MG63 (cell line): ENCODE results near the gene TMEM176A. TPM values are rescaled to one million over a fixed set of nuclear protein-coding genes. Genes with fewer than 3 reads are reported as not detected.
"Not testable (repeated sequence)": the region's sequence is repeated elsewhere in the genome, so short reads cannot be mapped to it uniquely, and the experiment has no call there.

ENCODE experiments used
- DNase-seq: peaks from one replicate; pipeline ENCODE4 v3.0.0-alpha.2; 2020
- H3K27me3 ChIP-seq: fragments of 250-450 bp; sonication (Bioruptor Pico); 2 replicates; pipeline ENCODE4 v1.5.1; 2020; ENCODE audit warnings: mild to moderate bottlenecking, moderate library complexity
- H3K36me3 ChIP-seq: fragments of 250-450 bp; sonication (Bioruptor Pico); 2 replicates; pipeline ENCODE4 v1.5.1; 2020; ENCODE audit warnings: mild to moderate bottlenecking, moderate library complexity
- H3K4me3 ChIP-seq: fragments of 250-450 bp; sonication (Bioruptor Pico); 2 replicates; pipeline ENCODE4 v1.5.1; 2020; ENCODE audit warnings: mild to moderate bottlenecking, moderate library complexity
- H3K9me3 ChIP-seq: fragments of 250-450 bp; sonication (Bioruptor Pico); 2 replicates; pipeline ENCODE4 v1.5.1; 2020; ENCODE audit warnings: mild to moderate bottlenecking, moderate library complexity
- total RNA-seq: library from RNA; depleted of rRNA; stranded (reverse); fragments of >200 nt; shearing (Covaris generic); gene quantifications from 2 replicates; pipeline ENCODE4 v1.2.3, GENCODE V29; 2014; ENCODE audit warnings: low replicate concordance; rRNA removed

Gene TMEM176A, protein sequence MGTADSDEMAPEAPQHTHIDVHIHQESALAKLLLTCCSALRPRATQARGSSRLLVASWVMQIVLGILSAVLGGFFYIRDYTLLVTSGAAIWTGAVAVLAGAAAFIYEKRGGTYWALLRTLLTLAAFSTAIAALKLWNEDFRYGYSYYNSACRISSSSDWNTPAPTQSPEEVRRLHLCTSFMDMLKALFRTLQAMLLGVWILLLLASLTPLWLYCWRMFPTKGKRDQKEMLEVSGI
- not detected in 2 replicates for total RNA-seq

DNA sequence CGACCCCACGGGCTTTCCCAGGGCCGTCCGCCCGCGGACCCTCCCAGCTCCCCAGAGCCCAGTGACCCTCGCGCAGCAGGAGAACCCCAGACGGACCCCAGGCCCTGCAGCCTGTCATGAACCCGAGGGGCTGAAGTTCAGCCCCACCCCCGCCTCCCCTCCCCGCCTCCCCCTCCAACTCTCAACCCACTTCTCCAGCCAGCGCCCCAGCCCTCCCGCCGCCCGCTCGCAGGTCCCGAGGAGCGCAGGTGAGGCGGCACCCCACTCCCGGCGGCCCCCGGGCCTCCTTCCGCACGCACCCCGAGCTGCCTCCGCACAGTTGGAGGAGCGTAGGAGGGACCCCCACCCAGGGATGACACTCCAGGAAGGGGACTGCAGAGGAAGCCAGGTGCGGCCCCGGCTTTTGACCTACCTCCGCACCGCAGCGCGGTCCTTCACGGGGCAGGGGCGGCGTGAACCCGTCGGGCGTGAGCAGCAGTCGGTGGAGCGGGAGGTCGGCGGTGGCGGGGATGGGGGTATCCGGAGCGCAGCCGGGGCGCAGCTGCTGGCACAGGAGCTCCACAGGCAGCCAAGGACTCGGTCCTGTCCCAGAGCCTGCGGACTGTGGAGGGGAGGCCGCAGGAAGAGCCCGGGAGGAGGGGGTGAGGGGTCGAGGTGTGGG lies at the start of gene TMEM176A:
Gene TMEM176A (plus strand): TSS at position 189 of the 661 bp plus-strand sequence. CDS start 782 bp downstream, outside the sequence.
- H3K36me3 ChIP-seq = no peaks in the 10 kb centered on the region

DNA sequence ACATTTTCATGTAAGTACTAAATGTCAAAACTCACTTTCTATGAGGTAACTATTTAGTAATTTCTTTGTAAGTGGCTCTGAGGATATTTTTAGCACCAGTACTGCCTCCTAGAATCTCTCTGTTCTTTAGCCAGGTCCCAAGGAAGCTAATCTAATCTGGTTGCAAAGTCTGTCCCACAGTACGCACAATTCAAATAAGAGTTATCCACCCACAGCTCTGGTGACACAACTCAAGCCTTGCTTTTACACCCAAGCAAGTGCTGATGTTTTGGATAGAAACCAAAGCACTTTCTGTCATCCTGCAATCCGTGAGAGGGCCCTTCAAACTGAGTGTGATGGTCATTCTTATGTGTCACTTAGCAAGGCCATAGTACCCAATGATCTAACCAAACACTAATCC lies 48.9 kb upstream of the TMEM176A start:
- Histone ChIP-seq H3K27me3 (no peaks in the 10 kb centered on the region), H3K9me3 (no peaks in the 10 kb centered on the region), H3K36me3 (no peaks in the 10 kb centered on the region), H3K4me3 (no peak overlapping the region)
- DNase-seq = no peak

More for the DNA sequence above, at the start of gene TMEM176A:
- Histone ChIP-seq H3K27me3 (no peaks in the 10 kb centered on the region), H3K4me3 (no peak within 1 kb of the TSS), H3K9me3 (no peaks in the 10 kb centered on the region)
- DNase-seq = no peak

DNA sequence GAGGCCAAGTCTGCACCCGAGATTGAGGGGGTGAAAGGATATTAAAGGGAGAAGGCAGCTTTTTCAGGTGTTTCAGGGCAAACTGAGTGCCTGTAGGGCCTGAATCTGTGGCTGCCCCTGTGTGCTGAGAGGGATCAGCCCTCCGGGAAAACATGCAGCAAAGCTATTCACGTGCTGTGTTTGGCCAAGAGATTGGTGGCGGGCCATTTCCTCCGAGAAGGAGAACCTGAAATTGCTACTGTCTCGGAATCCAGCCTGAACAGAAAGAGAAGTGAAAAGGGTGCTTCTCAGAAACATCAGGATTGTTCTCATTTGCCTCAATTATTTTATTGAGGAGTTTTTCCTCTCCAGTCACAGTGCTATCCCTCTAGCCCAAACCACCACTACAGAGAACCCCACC lies 47.3 kb upstream of the TMEM176A start:
- Histone ChIP-seq H3K9me3 (no peaks in the 10 kb centered on the region), H3K36me3 (no peaks in the 10 kb centered on the region), H3K27me3 (no peaks in the 10 kb centered on the region), H3K4me3 (no peak overlapping the region)
- no peak for DNase-seq

DNA sequence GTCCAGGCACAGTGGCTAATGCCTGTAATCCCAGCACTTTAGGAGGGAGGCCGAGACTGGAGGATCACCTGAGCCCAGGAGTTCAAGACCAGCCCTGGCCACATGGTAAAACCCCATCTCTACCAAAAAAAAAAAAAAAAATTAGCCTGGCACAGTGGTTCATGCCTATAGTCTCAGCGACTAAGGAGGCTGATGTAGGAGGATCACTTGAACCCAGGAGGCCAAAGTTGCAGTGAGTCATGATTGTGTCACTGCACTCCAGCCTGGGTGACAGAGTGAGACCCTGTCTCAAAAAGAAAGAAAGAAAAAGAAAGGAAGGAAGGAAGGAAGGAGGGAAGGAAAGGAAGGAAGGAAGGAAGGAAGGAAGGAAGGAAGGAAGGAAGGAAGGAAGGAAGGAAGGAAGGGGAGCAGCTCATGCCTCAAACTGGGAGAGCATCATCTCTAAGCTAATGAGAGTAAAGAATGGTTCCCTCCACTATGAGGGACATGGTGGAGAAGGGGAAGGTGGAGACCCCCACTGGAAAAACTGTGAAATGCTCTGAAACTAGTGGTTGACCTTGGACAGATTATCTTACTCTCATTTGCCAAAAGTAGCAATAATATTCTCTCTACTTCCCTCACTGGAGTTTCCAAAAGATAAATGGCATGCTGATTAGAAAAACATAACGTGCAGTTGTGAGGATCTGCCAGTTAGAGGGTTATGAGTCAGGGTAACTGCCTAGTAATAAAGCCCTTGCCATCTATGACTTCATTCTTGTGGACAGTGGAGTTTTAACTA lies 46.6 kb upstream of the TMEM176A start:
- no peaks in the 10 kb centered on the region for H3K27me3 ChIP-seq
- no peak overlapping the region for H3K4me3 ChIP-seq
- no peaks in the 10 kb centered on the region for H3K36me3 ChIP-seq
- H3K9me3 ChIP-seq = no peaks in the 10 kb centered on the region
- peak; percentile 46 for DNase-seq

DNA sequence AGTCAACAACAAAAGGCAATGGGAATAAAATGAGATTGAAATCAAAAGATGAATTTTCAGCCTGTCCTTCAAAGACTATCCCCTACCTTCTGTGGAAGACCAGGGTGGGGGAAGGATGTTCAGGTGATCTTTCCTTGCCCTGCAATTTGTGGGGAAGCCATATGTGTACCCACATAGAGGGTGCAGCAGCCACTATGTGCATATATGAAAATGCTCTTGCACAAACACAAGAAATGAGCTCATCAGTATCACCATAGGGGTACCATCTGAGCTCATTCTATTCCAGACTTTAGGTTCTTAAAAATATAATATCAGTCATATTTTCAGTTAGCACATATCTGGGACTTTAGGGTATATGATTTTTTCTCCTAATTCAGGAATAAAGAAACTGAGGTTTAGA lies 45.6 kb upstream of the TMEM176A start:
- Histone ChIP-seq H3K36me3 (no peaks in the 10 kb centered on the region), H3K4me3 (no peak overlapping the region), H3K9me3 (no peaks in the 10 kb centered on the region), H3K27me3 (no peaks in the 10 kb centered on the region)
- DNase-seq = no peak

DNA sequence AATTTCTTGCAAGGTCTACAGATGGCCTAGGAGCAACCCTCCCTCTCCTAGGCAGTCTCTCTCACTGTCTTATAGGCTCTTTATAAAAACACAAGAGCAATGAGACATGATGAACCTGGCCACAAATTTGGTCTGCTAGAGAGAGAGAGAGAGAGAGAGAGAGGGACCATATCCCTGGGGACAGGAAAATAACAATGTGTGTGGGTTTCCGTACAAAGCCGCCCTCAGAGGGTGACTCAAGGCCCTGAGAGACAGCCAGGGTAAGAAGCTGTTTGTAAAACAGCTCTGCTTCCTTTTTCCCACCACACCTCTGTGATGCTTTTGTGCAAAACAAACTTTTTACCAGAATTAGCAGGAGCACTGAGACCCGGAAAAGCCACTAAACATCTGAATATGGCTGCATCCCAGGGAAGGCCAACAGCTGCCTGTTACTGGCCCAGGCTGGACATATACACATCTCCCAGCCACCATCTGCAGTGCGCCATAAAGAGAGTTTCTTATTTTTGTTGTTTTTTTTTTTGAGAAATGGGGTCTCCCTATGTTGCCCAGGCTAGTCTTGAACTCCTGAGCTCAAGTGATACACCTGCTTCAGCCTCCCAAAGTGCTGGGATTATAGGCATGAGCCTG lies 45.0 kb upstream of the TMEM176A start:
- peak; percentile 50 for DNase-seq
- Histone ChIP-seq H3K9me3 (no peaks in the 10 kb centered on the region), H3K27me3 (no peaks in the 10 kb centered on the region), H3K4me3 (no peak overlapping the region), H3K36me3 (no peaks in the 10 kb centered on the region)

DNA sequence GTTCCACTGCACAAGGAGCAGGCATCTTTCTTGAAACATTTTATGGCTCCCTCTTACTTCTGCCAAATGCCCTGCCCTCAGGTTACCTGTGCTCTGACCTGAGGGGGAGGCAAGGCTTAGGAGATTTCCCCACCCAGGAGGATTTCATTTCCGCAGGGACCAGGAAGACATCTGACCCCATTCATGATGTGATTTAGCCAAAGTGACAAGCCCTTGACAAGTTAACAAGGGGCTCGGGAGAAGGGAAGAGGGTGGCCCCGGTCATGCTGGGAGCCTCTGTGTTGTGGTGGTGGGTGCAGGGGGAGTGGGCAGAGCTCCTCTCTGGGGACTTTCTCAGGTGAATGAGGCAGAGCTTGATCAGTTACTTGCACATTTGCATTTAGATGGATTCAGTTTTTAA lies 44.4 kb upstream of the TMEM176A start:
- Histone ChIP-seq H3K4me3 (no peak overlapping the region), H3K36me3 (no peaks in the 10 kb centered on the region), H3K9me3 (no peaks in the 10 kb centered on the region), H3K27me3 (no peaks in the 10 kb centered on the region)
- DNase-seq = no peak

DNA sequence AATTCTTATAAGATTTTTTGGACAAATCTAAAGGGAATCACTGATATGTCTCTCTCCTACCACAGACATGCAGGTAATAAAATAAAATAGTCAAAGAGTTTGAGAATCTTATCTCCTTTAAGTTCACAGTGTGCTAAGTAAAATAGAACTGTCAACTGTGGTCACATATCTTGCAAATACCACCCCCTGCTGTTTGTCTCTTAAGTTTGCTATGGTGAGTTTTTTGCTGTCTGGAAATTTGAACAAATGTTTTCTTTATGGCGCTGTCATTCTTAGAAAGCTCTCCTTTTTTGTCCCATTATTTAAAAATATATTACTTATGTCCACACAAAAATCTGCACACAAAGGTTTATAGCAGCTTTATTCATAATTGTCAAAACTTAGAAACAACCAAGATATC lies 43.7 kb upstream of the TMEM176A start:
- no peak overlapping the region for H3K4me3 ChIP-seq
- H3K9me3 ChIP-seq = no peaks in the 10 kb centered on the region
- no peaks in the 10 kb centered on the region for H3K27me3 ChIP-seq
- H3K36me3 ChIP-seq = no peaks in the 10 kb centered on the region
- DNase-seq = no peak

DNA sequence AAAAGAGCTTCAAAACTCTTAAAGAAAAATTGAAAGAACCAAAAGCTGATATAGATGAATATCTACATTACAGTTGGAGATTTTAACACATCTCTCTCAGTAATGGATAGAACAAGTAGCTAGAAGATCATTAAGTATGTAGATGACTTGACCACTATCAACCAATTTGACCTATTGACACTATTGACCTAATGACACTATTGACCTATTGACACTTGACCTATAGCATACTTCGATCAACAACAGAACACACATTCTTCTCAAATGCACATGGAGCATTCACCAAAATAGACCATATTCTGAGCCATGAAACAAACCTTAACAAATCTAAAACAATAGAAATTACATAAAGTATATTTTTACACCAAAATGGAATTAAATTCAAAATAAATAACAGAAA lies 41.1 kb upstream of the TMEM176A start:
- H3K36me3 ChIP-seq = no peaks in the 10 kb centered on the region
- no peaks in the 10 kb centered on the region for H3K27me3 ChIP-seq
- no peaks in the 10 kb centered on the region for H3K9me3 ChIP-seq
- DNase-seq = no peak
- no peak overlapping the region for H3K4me3 ChIP-seq

DNA sequence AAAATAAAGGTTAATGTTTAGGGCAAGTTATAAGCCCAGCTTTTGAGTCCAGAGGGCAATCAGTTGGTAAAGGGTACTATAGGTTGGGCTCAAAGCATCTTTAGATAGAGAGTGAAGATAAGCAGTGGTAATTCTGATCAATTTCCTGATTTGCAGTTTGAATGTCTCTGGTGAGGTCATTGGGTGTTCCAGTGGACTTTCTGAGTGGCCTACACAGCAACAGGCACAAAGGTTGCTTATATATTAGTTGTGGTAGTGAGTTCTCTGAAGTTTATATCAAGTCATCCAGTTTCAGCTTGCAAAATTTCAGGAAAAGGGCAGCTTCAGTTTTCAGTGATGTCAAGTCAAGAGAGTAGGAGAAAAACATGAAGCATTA lies 34.2 kb upstream of the TMEM176A start:
- Histone ChIP-seq H3K27me3 (no peaks in the 10 kb centered on the region), H3K4me3 (no peak overlapping the region), H3K36me3 (no peaks in the 10 kb centered on the region), H3K9me3 (no peaks in the 10 kb centered on the region)
- DNase-seq = no peak

DNA sequence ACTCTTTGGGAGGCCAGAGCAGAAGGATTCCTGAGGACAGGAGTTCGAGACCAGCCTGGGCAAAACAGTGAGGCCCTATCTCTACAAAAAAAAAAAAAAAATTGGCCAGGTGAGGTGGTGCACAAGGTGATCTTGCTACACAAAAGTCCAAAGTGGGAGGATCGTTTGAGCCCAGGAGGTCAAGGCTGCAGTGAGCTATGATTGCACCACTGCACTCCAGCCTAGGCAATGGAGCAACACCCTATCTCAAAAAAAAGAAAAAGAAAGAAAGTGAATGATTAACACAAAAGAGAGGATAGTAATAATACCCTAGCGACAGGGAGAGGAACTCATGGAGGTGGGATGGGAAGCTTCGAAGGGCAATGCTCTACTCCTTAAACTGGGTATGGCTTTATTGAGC lies 30.8 kb upstream of the TMEM176A start:
- no peak for DNase-seq
- Histone ChIP-seq H3K4me3 (no peak overlapping the region), H3K27me3 (no peaks in the 10 kb centered on the region), H3K9me3 (no peaks in the 10 kb centered on the region), H3K36me3 (no peaks in the 10 kb centered on the region)

DNA sequence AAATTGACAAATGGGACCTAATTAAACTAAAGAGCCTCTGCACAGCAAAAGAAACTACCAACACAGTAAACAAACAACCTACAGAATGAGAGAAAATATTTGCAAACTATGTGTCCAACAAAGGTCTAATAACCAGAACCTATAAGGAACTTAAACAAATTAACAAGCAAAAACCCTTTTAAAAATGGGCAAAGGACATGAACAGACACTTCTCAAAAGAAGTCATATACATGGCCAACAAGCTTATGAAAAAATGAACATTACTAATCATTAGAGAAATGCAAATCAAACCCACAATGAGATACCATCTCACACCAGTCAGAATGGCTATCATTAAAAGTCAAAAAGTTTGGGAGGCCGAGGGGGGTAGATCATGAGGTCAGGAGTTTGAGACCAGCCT lies 26.4 kb upstream of the TMEM176A start:
- H3K36me3 ChIP-seq, H3K9me3 ChIP-seq, DNase-seq, H3K4me3 ChIP-seq, H3K27me3 ChIP-seq: not testable (repeated sequence)

DNA sequence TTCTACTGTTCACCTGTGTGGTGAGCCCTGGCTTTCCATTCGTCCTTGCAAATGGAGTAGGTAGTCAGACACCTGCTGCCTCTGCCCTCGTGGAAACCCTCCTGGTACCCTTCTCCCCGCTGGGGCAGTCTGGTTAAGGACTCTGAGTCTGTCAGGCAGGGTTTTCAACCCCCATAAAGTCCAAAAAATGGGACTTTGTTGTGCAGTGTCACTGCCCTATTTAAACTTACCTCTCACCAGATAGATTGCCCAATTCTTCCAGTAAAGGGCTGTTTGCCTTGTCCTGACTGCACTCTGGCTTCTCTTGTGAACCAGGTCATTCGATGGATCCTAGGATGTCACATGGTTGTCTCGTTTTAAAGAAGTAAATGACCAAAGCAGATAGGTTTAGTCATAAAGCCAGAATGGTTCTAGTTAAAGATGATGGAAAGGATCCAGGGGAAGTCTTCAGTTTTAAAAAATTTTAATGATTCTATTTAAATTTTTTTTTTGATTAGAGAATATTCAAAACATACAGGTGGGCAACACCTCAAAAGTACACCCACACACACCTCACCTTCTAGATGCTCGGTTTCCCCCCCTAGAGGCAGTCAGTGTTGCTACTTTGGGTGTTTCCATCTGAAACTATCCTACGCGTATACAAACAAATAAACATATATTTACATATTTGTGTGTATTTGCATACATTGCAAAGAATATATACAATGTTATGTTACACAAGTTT lies 22.4 kb upstream of the TMEM176A start:
- Histone ChIP-seq H3K36me3 (no peaks in the 10 kb centered on the region), H3K9me3 (no peaks in the 10 kb centered on the region), H3K4me3 (no peak overlapping the region), H3K27me3 (no peaks in the 10 kb centered on the region)
- DNase-seq = no peak

DNA sequence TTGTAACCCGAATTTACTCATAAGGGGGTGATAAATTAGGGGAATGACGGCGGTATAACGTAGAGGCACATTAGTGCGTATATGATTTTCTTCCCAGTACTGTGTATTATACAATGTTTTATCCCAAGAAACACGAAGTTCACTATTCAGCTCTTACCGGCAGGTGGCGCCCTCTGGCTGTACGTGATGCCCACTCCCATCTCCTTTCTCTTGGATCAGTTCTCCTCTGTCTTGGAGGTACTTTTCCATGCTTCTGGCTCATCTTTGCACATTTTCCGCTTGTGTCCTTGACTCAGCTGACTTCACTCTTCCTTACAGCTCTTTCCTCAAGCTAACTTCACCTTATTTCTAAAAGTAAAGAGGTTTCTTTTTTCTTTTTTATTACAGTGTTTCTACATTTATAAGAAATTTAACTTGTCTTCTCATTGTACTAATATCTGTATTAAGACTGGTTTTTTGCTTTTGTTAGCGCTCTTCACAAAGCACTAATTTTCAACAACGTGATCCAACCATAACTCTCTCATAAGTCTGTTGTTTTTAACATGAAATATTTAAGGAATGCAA lies 21.7 kb upstream of the TMEM176A start:
- peak; percentile 60 for DNase-seq
- H3K4me3 ChIP-seq = no peak overlapping the region
- no peaks in the 10 kb centered on the region for H3K9me3 ChIP-seq
- no peaks in the 10 kb centered on the region for H3K27me3 ChIP-seq
- H3K36me3 ChIP-seq = no peaks in the 10 kb centered on the region

DNA sequence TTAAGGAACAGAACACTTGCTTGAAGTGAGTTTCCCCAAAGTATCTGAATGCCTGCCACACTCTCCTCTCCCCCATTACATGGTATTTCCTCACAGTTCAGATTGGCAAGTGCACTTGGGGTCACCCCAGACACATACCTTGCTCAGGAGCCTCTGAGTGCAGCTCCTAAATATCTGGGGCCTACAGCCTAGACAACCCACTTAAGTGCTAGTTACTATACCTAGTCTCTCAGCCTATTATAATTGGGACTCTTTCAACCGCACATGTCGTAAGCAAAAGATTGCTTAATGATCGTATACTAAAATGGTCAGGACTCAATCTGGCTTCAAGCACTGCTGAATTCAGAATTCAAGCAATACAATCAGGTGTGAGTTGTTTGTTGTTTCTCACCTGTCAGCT lies 20.3 kb upstream of the TMEM176A start:
- no peak for DNase-seq
- Histone ChIP-seq H3K27me3 (no peaks in the 10 kb centered on the region), H3K36me3 (no peaks in the 10 kb centered on the region), H3K4me3 (no peak overlapping the region), H3K9me3 (no peaks in the 10 kb centered on the region)

DNA sequence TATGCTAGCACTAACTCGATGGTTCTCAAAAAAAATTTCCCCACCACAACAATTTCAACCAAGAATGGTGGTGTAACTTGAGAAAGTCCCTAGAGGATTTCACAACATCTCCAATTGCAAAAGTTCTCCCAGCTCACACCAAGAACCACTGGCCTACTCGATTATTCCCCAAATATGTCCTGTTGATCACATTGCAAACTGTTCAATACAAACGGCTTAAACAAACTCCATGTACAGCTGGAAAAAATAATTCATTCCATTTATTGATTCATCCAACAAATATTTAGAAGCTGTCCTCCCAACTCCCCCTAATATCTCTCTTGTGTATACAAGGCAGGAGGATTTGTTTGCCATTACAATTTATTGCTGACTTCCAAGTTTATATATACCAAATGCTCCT lies 19.5 kb upstream of the TMEM176A start:
- Histone ChIP-seq H3K36me3 (no peaks in the 10 kb centered on the region), H3K9me3 (no peaks in the 10 kb centered on the region), H3K4me3 (no peak overlapping the region), H3K27me3 (no peaks in the 10 kb centered on the region)
- DNase-seq = no peak
